Mucosa of descending colon (tissue), 3 donors: ENCODE measurements around the gene ATP8A2. TPM values are rescaled to one million over a fixed set of nuclear protein-coding genes. Genes with fewer than 3 reads are reported as not detected.

Experiments used
- ATAC-seq: fragments of 200-7000 bp; cut with Tn5 transposase; one replicate; pipeline ENCODE4 v1.9.1; 2020; ENCODE audit warnings: mild to moderate bottlenecking, moderate library complexity
- DNase-seq, 3 donors: peaks; one replicate each; pipeline ENCODE4 v3.0.0-alpha.2; 2020
- H3K36me3 ChIP-seq: fragments of 200-600 bp; one replicate; pipeline ENCODE4 v1.8.0; 2021; ENCODE audit warnings: low read depth, mild to moderate bottlenecking
- H3K4me1 ChIP-seq: fragments of 200-600 bp; one replicate; pipeline ENCODE4 v1.8.0; 2021; ENCODE audit warnings: low read depth, mild to moderate bottlenecking
- H3K4me3 ChIP-seq: fragments of 200-600 bp; one replicate; pipeline ENCODE4 v1.8.0; 2021; ENCODE audit warnings: mild to moderate bottlenecking
- H3K9me3 ChIP-seq: fragments of 200-600 bp; one replicate; pipeline ENCODE4 v1.8.0; 2021; ENCODE audit warnings: mild to moderate bottlenecking
- CTCF ChIP-seq: fragments of 200-600 bp; IDR thresholded peaks from one replicate; pipeline ENCODE4 v1.8.0; 2022; ENCODE audit warnings: antibody characterized with exemption, mild to moderate bottlenecking
- intact Hi-C, 2 donors: fragments of 100-400 bp; cut with DNase I in 1 of 2; cut with micrococcal nuclease in 1 of 2; formaldehyde crosslinking; loops; one replicate each; pipeline versions ENCODE4 v1.11.0 to v1.11.1; 2022; cut with DNase I, micrococcal nuclease
- long read RNA-seq, 2 donors: library from polyadenylated mRNA; unstranded; transcript quantifications; one replicate each; pipeline ENCODE4 v2.0.0, GENCODE V29; 2019 to 2021
- total RNA-seq, 3 donors: library from RNA; stranded (reverse); fragmentation: NEBNext Ultra II Directional in 2 of 3; extraction: Animal tissue kit (Norgen Biotek cat#: 25700) in 2 of 3; gene quantifications; one replicate each; pipeline versions ENCODE4 v1.2.1 to v1.2.4, GENCODE V29; 2021 to 2023
- donor health status: DM: no; HTN: no; CAD: no; lungs with moderate emphysema.
- donor health status: DM: no; HTN: no; CAD: no.
- donor health status: DM: no; HTN: yes; CAD: no.

ATP8A2 gene
- total RNA-seq, result 1 to 10 TPM in 1 of 3 donors, under 1 TPM in 2; 0.22 to 3.6 (median 0.41) TPM
- long read RNA-seq, donor 1, partial matches to known transcripts, result 3 of 3 reads
- long read RNA-seq, donor 1, other reads (novel, unspliced or antisense), result 0 of 3 reads
- long read RNA-seq, donor 2, partial matches to known transcripts, result 0 of 1 reads
- long read RNA-seq, donor 2, other reads (novel, unspliced or antisense), result 1 of 1 reads

- DNase-seq (no peak), ATAC-seq (no peak)
- Histone ChIP-seq H3K4me3 (no peak within 1 kb of the TSS), H3K4me1 (no peaks in the 10 kb centered on the region), H3K9me3 (no peaks in the 10 kb centered on the region), H3K36me3 (no peaks in the 10 kb centered on the region)
- TF ChIP-seq CTCF, result no peak
- intact Hi-C loops, result no loop called here
These were observed at the start of gene ATP8A2 for GRCh38 chr13:25371875-25372283. Gene ATP8A2 (plus strand): TSS chr13:25371974. CDS start chr13:25372213, 239 bp downstream.

GRCh38 chr13:25324100-25324499, 47.7 kb upstream of the ATP8A2 start:
- no peak for ATAC-seq
- Histone ChIP-seq H3K36me3 (peaks cover 9% of the 10 kb centered on the region), H3K4me3 (no peak overlapping the region), H3K4me1 (no peaks in the 10 kb centered on the region), H3K9me3 (no peaks in the 10 kb centered on the region)
- intact Hi-C loops, result no loop called here
- no peak for DNase-seq
- TF ChIP-seq CTCF, result no peak

- intact Hi-C loops, result loop anchor here in 1 of 2 donors (2.0 kb wide), 1 partner anchor 69 kb away; no protein-coding TSS in a partner anchor
- peaks cover 9% of the 10 kb centered on the region for H3K36me3 ChIP-seq
These were observed 42.1 kb upstream of the ATP8A2 start for GRCh38 chr13:25329706-25330105.

GRCh38 chr13:25330541-25330940, 41.2 kb upstream of the ATP8A2 start:
- Histone ChIP-seq H3K4me1 (no peaks in the 10 kb centered on the region), H3K4me3 (no peak overlapping the region), H3K9me3 (no peaks in the 10 kb centered on the region), H3K36me3 (peaks cover 5% of the 10 kb centered on the region)
- no peak for TF ChIP-seq CTCF
- intact Hi-C loops, result no loop called here
- DNase-seq (no peak), ATAC-seq (no peak)

More at GRCh38 chr13:25329706-25330105, 42.1 kb upstream of the ATP8A2 start:
- DNase-seq (no peak), ATAC-seq (no peak)
- Histone ChIP-seq H3K9me3 (no peaks in the 10 kb centered on the region), H3K4me1 (no peaks in the 10 kb centered on the region), H3K4me3 (no peak overlapping the region)
- TF ChIP-seq CTCF, result no peak

GRCh38 chr13:25335856-25336255, 35.9 kb upstream of the ATP8A2 start:
- no peak for ATAC-seq
- H3K9me3 ChIP-seq, result no peaks in the 10 kb centered on the region
- intact Hi-C loops, result no loop called here
- H3K4me3 ChIP-seq, result no peak overlapping the region
- DNase-seq, result no peak
- no peak for TF ChIP-seq CTCF
- H3K4me1 ChIP-seq, result no peaks in the 10 kb centered on the region
- no peaks in the 10 kb centered on the region for H3K36me3 ChIP-seq

GRCh38 chr13:25345576-25345975, 26.2 kb upstream of the ATP8A2 start:
- no peak for ATAC-seq
- no peaks in the 10 kb centered on the region for H3K4me1 ChIP-seq
- no peak overlapping the region for H3K4me3 ChIP-seq
- DNase-seq, result no peak
- no peak for TF ChIP-seq CTCF
- no peaks in the 10 kb centered on the region for H3K36me3 ChIP-seq
- H3K9me3 ChIP-seq, result no peaks in the 10 kb centered on the region
- intact Hi-C loops, result no loop called here
